Measurements from ENCODE around the gene ULK2.

Gene ULK2

DNA sequence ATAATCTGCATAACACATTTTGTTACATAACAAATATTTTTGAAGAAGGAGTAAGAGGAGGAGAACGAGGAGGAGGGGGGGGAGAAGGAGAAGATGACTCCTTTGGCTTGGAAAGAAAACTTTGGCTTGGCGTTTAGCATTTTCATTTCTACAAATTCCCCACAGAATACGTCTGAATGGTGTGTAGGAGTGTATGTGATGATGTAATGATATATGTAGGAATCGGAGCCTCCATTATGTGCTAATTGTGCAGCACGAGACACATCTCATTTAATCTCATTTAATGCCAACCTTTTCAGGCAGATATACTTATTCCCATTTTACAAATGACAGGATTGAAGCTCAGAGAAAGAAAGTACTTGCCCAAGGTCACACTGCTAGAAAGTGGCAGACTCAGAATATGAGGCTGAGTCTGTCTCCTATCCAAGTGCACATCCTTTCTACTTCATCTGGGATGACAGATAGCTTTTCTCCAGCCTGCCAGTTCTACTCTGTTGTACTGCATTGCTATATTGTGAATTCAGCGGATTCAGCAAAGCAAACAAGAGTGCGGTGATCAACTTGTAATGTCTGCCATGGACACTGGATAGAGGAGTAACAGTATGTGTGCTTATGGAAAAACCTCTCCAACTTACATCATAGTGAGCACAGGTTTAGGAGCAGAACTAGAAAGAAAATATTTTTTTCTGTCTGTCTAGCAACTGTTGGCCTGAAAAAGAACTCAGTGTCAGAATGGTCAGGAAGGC lies 140.9 kb downstream of the ULK2 start:
- DNase-seq: no peak

GRCh38 chr17:19725486-19725885 lies 142.2 kb downstream of the ULK2 start:
- DNase-seq: no peak

DNA sequence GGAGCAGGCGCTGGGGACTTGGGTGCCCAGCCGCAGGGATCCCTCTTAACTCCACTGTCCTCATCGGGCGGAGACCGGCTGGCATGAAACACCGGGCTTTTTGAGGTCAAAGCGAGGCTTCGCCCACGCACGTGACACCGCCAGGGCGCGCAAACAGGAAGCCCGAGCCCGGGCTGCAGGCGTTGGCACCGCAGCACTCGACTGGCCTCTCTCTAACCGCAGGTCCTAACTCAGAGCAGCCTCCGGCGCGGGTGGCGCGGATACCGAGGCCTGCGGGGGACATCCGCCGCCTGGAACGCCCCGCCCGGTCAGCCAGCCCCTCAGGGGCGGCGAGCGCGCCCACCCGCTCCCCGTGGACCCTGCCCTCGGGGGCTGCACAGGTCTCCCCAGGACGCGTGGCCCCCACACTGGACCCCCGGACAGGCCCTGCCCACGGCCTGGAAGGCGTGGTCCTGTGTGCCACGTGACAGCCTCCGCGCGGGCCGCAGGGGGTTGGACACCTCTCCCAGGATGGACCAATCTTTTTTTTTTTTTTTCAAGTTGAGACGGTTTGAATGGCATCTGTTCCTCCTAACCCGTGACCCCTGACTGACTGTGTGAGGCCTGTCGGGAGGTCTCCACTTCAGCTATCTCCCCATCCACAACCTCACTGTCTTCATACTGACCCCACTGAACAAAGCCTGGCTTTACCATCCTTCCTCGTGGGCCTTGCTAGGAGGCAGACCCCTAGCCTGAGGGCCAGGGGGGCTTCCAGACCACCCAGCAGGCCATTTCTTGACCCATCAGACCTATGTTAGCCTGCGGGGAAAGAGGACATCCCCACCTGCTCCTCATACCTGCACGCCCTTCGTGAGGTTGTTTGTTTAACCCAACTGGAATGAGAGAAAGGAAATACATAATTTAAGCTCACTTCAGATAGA lies 143.0 kb downstream of the ULK2 start:
- no peak for DNase-seq

DNA sequence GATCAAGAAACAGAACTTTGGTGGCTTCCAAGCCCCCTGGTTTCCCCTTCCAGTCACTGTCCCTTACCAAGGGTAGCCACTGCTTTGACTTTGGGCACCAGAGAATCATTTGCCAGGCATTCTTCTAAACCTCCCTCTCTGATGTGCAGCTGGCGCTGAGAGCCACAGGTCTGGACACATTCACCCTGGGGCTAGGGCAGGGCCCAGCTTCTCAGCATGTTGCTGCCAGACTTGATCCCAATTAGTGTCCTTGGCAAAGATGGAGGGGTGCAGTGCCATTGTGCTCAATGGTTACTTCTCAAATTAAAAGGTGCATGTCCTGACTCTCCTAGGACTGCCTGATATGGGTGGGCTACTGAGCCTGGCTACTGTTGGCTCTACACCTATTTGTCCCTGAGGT lies 143.8 kb downstream of the ULK2 start:
- DNase-seq: no peak
